Liver (tissue), 9 donors: Measurements from ENCODE around the gene MAPT. TPM values are rescaled to one million over a fixed set of nuclear protein-coding genes. Genes with fewer than 3 reads are reported as not detected.

Source experiments
- DNase-seq: peaks from one replicate; pipeline ENCODE4 v3.0.0-alpha.2; 2017; ENCODE audit warnings: low spot score
- H3K27ac ChIP-seq, 2 donors: one replicate each; pipeline ENCODE4 v1.7.0; 2013; ENCODE audit warnings: inconsistent platforms in 2 of 2, low read length in 2 of 2, control low read depth in 1 of 2, low read depth in 1 of 2, mild to moderate bottlenecking in 1 of 2
- H3K27me3 ChIP-seq, 4 donors: one replicate each; pipeline versions ENCODE4 v1.6.1 to v1.7.0; 2013; ENCODE audit warnings: low read length in 3 of 4, inconsistent platforms in 1 of 4, mild to moderate bottlenecking in 1 of 4, moderate library complexity in 1 of 4; ENCODE audit not compliant: control insufficient read depth in 4 of 4, insufficient read depth in 4 of 4
- H3K36me3 ChIP-seq, 4 donors: one replicate each; pipeline versions ENCODE4 v1.6.1 to v1.7.0; 2013; ENCODE audit warnings: low read length in 3 of 4, mild to moderate bottlenecking in 3 of 4, low read depth in 1 of 4, moderate library complexity in 1 of 4; ENCODE audit not compliant: control insufficient read depth in 4 of 4, insufficient read depth in 3 of 4
- H3K4me1 ChIP-seq, 4 donors: one replicate each; pipeline versions ENCODE4 v1.6.1 to v1.7.0; 2013; ENCODE audit warnings: low read length in 3 of 4, mild to moderate bottlenecking in 3 of 4, moderate library complexity in 1 of 4; ENCODE audit not compliant: control insufficient read depth in 4 of 4, insufficient read depth in 4 of 4
- H3K4me3 ChIP-seq, 3 donors: one replicate each; pipeline versions ENCODE4 v1.6.1 to v1.7.0; 2013; ENCODE audit warnings: low read length in 3 of 3, control low read depth in 1 of 3, low read depth in 1 of 3, mild to moderate bottlenecking in 1 of 3
- H3K9ac ChIP-seq, 2 donors: one replicate each; pipeline ENCODE4 v1.7.0; 2013; ENCODE audit warnings: low read length in 2 of 2, mild to moderate bottlenecking in 2 of 2, moderate library complexity in 2 of 2, control low read depth in 1 of 2, low read depth in 1 of 2
- H3K9me3 ChIP-seq, 4 donors: one replicate each; pipeline versions ENCODE4 v1.6.1 to v1.7.0; 2013; ENCODE audit warnings: low read length in 3 of 4; ENCODE audit not compliant: control insufficient read depth in 4 of 4
- EGR1 ChIP-seq, 2 donors: IDR thresholded peaks; 2 replicates each; pipeline ENCODE4 v1.6.1; 2016 to 2018; ENCODE audit warnings: antibody characterized with exemption in 2 of 2, low read depth in 2 of 2
- FOXA1 ChIP-seq: IDR thresholded peaks from 2 replicates; pipeline ENCODE4 v1.6.1; 2016; ENCODE audit warnings: antibody characterized with exemption
- GABPA ChIP-seq, 2 donors: IDR thresholded peaks in 1 of 2; conservative IDR thresholded peaks in 1 of 2; 2 replicates each; pipeline ENCODE4 v1.6.1; 2016; ENCODE audit warnings: antibody characterized with exemption in 2 of 2, mild to moderate bottlenecking in 1 of 2, moderate library complexity in 1 of 2
- HNF4A ChIP-seq, 2 donors: conservative IDR thresholded peaks; 2 replicates each; pipeline ENCODE4 v1.6.1; 2016; ENCODE audit warnings: antibody characterized with exemption in 2 of 2, mild to moderate bottlenecking in 2 of 2
- HNF4G ChIP-seq: IDR thresholded peaks from 2 replicates; pipeline ENCODE4 v1.6.1; 2016; ENCODE audit warnings: antibody characterized with exemption
- JUND ChIP-seq, 2 donors: IDR thresholded peaks; 2 replicates each; pipeline ENCODE4 v1.6.1; 2016; ENCODE audit warnings: antibody characterized with exemption in 2 of 2
- NR2F2 ChIP-seq: IDR thresholded peaks from 2 replicates; pipeline ENCODE4 v1.6.1; 2016; ENCODE audit warnings: antibody characterized with exemption
- RAD21 ChIP-seq, 2 donors: IDR thresholded peaks; 2 replicates each; pipeline ENCODE4 v1.6.1; 2016; ENCODE audit warnings: antibody characterized with exemption in 2 of 2, mild to moderate bottlenecking in 2 of 2
- RXRA ChIP-seq, 2 donors: IDR thresholded peaks; 2 replicates each; pipeline ENCODE4 v1.6.1; 2017 to 2018; ENCODE audit warnings: antibody characterized with exemption in 2 of 2, mild to moderate bottlenecking in 1 of 2
- SP1 ChIP-seq: IDR thresholded peaks from 2 replicates; pipeline ENCODE4 v1.6.1; 2018; ENCODE audit warnings: antibody characterized with exemption, mild to moderate bottlenecking
- TAF1 ChIP-seq: conservative IDR thresholded peaks from 2 replicates; pipeline ENCODE4 v1.6.1; 2016; ENCODE audit warnings: antibody characterized with exemption, mild to moderate bottlenecking
- YY1 ChIP-seq: IDR thresholded peaks from 2 replicates; pipeline ENCODE4 v1.6.1; 2016; ENCODE audit warnings: antibody characterized with exemption, mild to moderate bottlenecking
- WGBS: extraction: QIAGEN DNeasy Blood & Tissue Kit; methylation state at CpG from one replicate; pipeline ENCODE4 v1.1.7; 2013; 5-methylcytosine and 5-hydroxymethylcytosine counted together
- polyA plus RNA-seq, 2 donors: library from polyadenylated mRNA; stranded (reverse) in 1 of 2; unstranded in 1 of 2; fragments of 200-250 nt in 1 of 2; fragments of >200 nt in 1 of 2; fragmentation: Nextera tagmentation in 1 of 2; extraction: Ambion mirVana in 1 of 2; gene quantifications; one replicate each; pipeline versions ENCODE4 v1.2.1 to v1.2.3, GENCODE V29; 2013 to 2015
- total RNA-seq, 2 donors: library from RNA; depleted of rRNA; stranded (reverse); fragments of >200 nt; gene quantifications; one replicate each; pipeline ENCODE4 v1.2.3, GENCODE V29; 2014
- TF ChIP-seq, protein P1 (sequence below): IDR thresholded peaks from 2 replicates; pipeline ENCODE4 v1.6.1; 2016; ENCODE audit warnings: antibody characterized with exemption
- TF ChIP-seq, protein P2 (sequence below): IDR thresholded peaks from 2 replicates; pipeline ENCODE4 v1.6.1; 2016; ENCODE audit warnings: antibody characterized with exemption
- TF ChIP-seq, protein P3 (sequence below): IDR thresholded peaks from 2 replicates; pipeline ENCODE4 v1.6.1; 2016; ENCODE audit warnings: antibody characterized with exemption, mild to moderate bottlenecking
- TF ChIP-seq, protein P4 (sequence below): IDR thresholded peaks from 2 replicates; pipeline ENCODE4 v1.6.1; 2016; ENCODE audit warnings: antibody characterized with exemption
- donor health status: healthy.
- donor health status: healthy.
- donor health status: healthy.
- donor health status: healthy.
- donor health status: healthy.

The MAPT gene
- total and polyA plus RNA-seq, 4 donors, result 0.05 to 0.67 (median 0.27) TPM

DNA sequence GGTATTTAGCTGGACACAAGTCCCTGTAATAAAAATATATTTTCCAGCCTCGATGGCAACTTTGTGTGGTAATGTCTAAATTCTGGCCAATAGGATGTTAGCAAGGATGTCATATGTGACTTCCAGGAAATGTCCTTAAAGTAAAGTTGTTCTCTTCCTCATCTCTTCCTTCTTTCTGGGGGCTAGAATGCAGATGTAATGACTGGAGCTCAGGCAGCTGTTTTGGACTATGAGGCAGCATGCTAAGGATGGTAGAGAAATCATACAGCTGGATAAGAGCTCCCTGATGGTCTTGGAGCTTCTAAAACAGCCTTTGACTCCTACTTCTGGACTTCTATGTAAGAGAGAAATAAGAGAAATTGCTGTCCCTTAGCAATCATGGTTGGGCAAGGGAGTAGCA, 16.9 kb upstream of the MAPT start (continued):
- TF ChIP-seq, protein P1, sequence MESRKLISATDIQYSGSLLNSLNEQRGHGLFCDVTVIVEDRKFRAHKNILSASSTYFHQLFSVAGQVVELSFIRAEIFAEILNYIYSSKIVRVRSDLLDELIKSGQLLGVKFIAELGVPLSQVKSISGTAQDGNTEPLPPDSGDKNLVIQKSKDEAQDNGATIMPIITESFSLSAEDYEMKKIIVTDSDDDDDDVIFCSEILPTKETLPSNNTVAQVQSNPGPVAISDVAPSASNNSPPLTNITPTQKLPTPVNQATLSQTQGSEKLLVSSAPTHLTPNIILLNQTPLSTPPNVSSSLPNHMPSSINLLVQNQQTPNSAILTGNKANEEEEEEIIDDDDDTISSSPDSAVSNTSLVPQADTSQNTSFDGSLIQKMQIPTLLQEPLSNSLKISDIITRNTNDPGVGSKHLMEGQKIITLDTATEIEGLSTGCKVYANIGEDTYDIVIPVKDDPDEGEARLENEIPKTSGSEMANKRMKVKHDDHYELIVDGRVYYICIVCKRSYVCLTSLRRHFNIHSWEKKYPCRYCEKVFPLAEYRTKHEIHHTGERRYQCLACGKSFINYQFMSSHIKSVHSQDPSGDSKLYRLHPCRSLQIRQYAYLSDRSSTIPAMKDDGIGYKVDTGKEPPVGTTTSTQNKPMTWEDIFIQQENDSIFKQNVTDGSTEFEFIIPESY, result no peak

DNA sequence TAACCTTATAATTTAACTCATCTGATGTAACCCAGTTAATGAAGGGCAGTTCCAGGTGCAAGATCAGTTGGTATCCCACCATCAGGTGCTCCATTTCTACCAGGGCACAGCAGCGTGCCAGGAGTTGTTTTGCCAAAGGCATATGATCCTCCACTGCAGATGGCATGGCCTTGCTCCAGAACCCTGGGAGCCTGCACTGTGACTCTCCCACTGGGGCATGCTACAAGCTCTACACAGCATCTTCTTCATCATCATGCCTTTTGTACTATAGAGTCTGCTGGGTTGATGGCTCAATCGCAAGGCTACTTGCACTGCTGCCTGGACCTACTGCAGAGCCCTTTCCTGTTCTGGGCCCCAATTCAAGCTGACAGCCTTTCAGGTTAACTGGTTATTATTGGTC, 11.3 kb upstream of the MAPT start:
- no peak overlapping the region for H3K9ac ChIP-seq
- H3K27ac ChIP-seq, result no peak overlapping the region
- no peak for DNase-seq
- TF ChIP-seq EGR1 (IDR thresholded peaks at IDR 0.05; ENCODE audit: low read depth in 2 of 2) (no peak), NR2F2 (no peak), GABPA (IDR thresholded peaks at IDR 0.05 in 1 of 2, conservative IDR thresholded peaks at IDR 0.05 in 1 of 2) (no peak), FOXA1 (no peak), HNF4A (conservative IDR thresholded peaks at IDR 0.05) (no peak), TAF1 (no peak), HNF4G (no peak), RAD21 (IDR thresholded peaks at IDR 0.05) (no peak), YY1 (no peak), JUND (IDR thresholded peaks at IDR 0.05) (no peak), SP1 (no peak), RXRA (IDR thresholded peaks at IDR 0.05) (no peak)
- TF ChIP-seq, protein P1, result no peak
- TF ChIP-seq, protein P2, sequence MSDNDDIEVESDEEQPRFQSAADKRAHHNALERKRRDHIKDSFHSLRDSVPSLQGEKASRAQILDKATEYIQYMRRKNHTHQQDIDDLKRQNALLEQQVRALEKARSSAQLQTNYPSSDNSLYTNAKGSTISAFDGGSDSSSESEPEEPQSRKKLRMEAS, result no peak
- TF ChIP-seq, protein P3, sequence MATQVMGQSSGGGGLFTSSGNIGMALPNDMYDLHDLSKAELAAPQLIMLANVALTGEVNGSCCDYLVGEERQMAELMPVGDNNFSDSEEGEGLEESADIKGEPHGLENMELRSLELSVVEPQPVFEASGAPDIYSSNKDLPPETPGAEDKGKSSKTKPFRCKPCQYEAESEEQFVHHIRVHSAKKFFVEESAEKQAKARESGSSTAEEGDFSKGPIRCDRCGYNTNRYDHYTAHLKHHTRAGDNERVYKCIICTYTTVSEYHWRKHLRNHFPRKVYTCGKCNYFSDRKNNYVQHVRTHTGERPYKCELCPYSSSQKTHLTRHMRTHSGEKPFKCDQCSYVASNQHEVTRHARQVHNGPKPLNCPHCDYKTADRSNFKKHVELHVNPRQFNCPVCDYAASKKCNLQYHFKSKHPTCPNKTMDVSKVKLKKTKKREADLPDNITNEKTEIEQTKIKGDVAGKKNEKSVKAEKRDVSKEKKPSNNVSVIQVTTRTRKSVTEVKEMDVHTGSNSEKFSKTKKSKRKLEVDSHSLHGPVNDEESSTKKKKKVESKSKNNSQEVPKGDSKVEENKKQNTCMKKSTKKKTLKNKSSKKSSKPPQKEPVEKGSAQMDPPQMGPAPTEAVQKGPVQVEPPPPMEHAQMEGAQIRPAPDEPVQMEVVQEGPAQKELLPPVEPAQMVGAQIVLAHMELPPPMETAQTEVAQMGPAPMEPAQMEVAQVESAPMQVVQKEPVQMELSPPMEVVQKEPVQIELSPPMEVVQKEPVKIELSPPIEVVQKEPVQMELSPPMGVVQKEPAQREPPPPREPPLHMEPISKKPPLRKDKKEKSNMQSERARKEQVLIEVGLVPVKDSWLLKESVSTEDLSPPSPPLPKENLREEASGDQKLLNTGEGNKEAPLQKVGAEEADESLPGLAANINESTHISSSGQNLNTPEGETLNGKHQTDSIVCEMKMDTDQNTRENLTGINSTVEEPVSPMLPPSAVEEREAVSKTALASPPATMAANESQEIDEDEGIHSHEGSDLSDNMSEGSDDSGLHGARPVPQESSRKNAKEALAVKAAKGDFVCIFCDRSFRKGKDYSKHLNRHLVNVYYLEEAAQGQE, result no peak
- TF ChIP-seq, protein P4, sequence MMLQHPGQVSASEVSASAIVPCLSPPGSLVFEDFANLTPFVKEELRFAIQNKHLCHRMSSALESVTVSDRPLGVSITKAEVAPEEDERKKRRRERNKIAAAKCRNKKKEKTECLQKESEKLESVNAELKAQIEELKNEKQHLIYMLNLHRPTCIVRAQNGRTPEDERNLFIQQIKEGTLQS, result no peak
- no peak overlapping the region for H3K4me3 ChIP-seq
- no peaks in the 10 kb centered on the region for H3K36me3 ChIP-seq
- no peaks in the 10 kb centered on the region for H3K4me1 ChIP-seq
- WGBS, result 96% methylated on average over 2 of the region's 2 CpGs
- no peaks in the 10 kb centered on the region for H3K9me3 ChIP-seq
- H3K27me3 ChIP-seq, result no peaks in the 10 kb centered on the region
